Activated naive CD4-positive, alpha-beta T cell treated with anti-CD3 and anti-CD28 coated beads, Interleukin-2, amount 50 U/mL, for 72 hours (primary cell): ENCODE results near the gene NEUROD4. TPM values are rescaled to one million over a fixed set of nuclear protein-coding genes. Genes with fewer than 3 reads are reported as not detected.

Source experiments
- ATAC-seq, 2 donors: fragments of 150-1000 bp; cut with Tn5 transposase; 2 replicates each; pipeline ENCODE4 v1.10.0; 2021; ENCODE audit warnings: mild to moderate bottlenecking in 2 of 2, moderate library complexity in 2 of 2
- DNase-seq, 2 donors: peaks; one replicate each; pipeline ENCODE4 v3.0.0; 2021 to 2022; ENCODE audit warnings: low spot score in 2 of 2
- H3K27ac Mint-ChIP-seq, 2 donors: one replicate each; pipeline ENCODE4 v1.8.0; 2022; ENCODE audit warnings: mild to moderate bottlenecking in 2 of 2, mixed read lengths in 2 of 2
- H3K36me3 Mint-ChIP-seq, 2 donors: one replicate each; pipeline ENCODE4 v1.8.0; 2022; ENCODE audit warnings: mixed read lengths in 2 of 2
- H3K9me3 Mint-ChIP-seq, 2 donors: one replicate each; pipeline ENCODE4 v1.8.0; 2022; ENCODE audit warnings: mixed read lengths in 2 of 2
- total RNA-seq, 2 donors: library from RNA; stranded (reverse); gene quantifications; one replicate each; pipeline ENCODE4 v1.2.3, GENCODE V29; 2022

Gene NEUROD4
- total RNA-seq, 2 donors from 2014 or later: not detected

DNA sequence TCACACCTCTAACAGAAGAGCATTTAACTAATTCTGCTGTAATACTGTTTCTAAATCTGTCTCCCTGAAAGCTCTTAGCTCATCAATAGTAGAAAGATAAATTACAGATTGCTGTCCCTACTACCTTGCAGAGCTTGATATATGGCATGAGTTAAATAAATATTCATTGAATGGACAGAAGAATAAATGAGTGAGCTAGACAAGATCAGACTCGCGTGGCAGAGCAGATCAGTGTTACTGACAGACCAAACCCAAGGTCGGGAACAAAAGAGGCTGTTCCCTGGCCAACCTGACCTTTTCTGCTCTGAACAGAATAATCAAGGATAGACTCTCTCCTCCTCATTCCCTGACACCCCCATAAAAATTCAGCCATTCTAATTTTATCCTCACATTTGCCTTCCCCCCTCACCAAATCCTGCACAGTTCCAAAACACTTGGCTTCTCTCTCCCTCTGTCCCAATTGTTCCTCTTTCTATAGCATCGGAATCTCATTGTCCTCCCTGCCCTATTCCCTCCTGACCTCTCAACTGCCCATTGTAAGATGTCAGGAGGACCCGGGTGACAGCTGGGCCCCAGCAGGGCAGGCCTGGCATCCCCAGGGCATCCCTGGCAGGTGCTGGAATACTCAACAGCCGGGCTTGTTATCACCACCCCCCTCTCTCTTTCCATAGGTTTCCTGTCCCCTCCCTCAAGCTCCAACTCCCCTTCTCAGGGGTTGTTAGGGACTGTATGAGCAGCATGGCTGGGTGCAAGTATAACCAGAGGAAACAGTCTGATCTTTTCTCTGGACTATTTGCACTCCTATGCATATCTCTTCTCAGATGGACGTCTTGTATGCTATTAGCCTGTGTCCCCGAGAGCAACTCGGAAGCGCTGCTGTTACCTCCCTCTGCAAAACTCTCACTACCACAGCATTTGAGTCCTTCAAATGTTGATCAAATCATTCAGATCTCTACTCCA lies 19.9 kb downstream of the NEUROD4 start:
- no peak for DNase-seq
- no peaks in the 10 kb centered on the region for H3K9me3 Mint-ChIP-seq
- no peak for ATAC-seq
- H3K27ac Mint-ChIP-seq: no peak overlapping the region
- H3K36me3 Mint-ChIP-seq: no peaks in the 10 kb centered on the region

- ATAC-seq: no peak
- no peaks in the 10 kb centered on the region for H3K9me3 Mint-ChIP-seq
- no peak overlapping the region for H3K27ac Mint-ChIP-seq
- no peaks in the 10 kb centered on the region for H3K36me3 Mint-ChIP-seq
- no peak for DNase-seq
Measured at GRCh38 chr12:55041345-55042055, 21.7 kb downstream of the NEUROD4 start.

- no peaks in the 10 kb centered on the region for H3K9me3 Mint-ChIP-seq
- DNase-seq: no peak
- H3K27ac Mint-ChIP-seq: no peak overlapping the region
- H3K36me3 Mint-ChIP-seq: no peaks in the 10 kb centered on the region
- no peak for ATAC-seq
Measured at GRCh38 chr12:55043542-55043941, 23.8 kb downstream of the NEUROD4 start.

- H3K9me3 Mint-ChIP-seq: no peaks in the 10 kb centered on the region
- H3K36me3 Mint-ChIP-seq: no peaks in the 10 kb centered on the region
- DNase-seq (no peak), ATAC-seq (no peak)
- no peak overlapping the region for H3K27ac Mint-ChIP-seq
Measured at GRCh38 chr12:55044135-55044534, 24.4 kb downstream of the NEUROD4 start.

DNA sequence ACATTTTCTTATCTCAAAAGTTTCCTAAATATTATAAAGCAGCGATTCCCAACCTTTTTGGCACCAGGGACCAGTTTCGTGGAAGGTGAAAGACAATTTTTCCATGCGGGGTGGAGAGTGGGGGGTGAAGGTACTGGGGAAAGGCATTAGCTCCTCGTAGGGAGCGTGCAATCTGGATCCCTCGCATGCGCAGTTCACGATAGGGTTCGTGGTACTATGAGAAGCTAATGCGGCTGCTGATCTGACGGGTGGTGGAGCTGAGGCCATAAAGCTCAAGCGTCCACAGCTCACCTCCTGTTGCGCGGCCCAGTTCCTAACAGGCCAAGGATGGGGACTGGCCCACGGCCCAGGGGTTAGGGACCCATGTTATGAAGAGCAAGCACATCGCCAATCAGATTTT lies 29.9 kb downstream of the NEUROD4 start:
- DNase-seq: no peak
- no peak for ATAC-seq
- H3K36me3 Mint-ChIP-seq: no peaks in the 10 kb centered on the region

DNA sequence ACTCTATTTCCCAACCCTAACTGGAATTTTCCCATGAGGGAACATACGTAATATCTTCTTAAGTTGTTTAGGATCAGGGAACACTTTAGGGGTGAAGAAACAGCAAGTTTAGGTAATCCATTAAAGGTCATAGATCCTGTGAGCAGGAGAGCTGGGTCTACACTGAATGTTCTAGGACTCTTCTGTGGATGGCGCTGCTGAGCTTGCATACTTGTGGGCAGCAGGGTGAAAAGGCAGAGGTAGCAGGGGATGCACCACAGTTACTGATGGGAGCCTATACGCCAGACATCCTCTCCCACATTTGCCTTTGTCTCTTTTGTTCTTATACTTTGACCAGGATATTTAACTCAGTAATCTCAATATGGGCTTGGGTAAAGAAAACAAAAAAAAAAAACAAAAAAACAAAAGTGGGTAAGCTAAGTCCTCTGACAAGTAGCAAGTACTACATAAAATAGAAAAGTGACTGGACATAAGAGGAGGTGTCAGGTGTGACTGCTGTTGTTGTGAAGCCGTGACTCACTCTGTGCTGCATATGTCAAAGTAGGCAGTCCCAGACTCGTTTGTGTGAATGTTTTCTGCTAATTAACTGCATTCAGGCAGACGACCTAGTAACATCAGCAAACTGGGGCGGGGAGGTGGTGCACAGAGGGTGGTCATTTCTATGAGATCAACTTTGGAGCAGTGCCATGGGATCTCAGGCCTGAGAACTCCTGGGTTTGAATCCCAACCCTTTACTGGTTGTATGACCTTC lies 31.6 kb downstream of the NEUROD4 start:
- ATAC-seq: no peak
- Mint-ChIP-seq H3K36me3 (no peaks in the 10 kb centered on the region), H3K27ac (no peak overlapping the region), H3K9me3 (no peaks in the 10 kb centered on the region)
- DNase-seq: no peak

More for the DNA sequence above, 29.9 kb downstream of the NEUROD4 start:
- no peak overlapping the region for H3K27ac Mint-ChIP-seq
- no peaks in the 10 kb centered on the region for H3K9me3 Mint-ChIP-seq

DNA sequence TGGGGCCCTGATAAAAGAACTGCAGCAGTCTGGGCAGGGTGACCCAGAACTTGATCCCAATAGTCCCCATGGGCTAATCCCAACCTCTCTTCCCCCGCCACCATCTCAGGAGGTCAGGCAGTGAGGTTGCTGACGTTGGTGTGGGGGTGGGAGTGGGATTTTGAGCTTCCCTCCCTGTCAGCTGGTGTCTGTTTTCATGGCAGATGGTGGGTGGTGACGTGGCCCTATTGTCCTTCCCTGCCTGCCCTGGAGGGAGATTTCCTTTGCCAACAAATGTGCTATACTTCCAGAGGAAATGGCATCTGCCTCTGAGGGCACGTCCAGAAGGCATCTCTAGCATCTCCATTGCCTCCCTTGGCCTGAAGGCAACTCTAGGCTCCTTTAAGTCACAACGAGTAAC lies 37.7 kb downstream of the NEUROD4 start:
- ATAC-seq (no peak), DNase-seq (no peak)
- H3K36me3 Mint-ChIP-seq: no peaks in the 10 kb centered on the region

GRCh38 chr12:55058082-55058481 lies 38.3 kb downstream of the NEUROD4 start:
- ATAC-seq (no peak), DNase-seq (no peak)
- no peaks in the 10 kb centered on the region for H3K36me3 Mint-ChIP-seq
- no peaks in the 10 kb centered on the region for H3K9me3 Mint-ChIP-seq
- no peak overlapping the region for H3K27ac Mint-ChIP-seq

More for the DNA sequence above, 37.7 kb downstream of the NEUROD4 start:
- Mint-ChIP-seq H3K27ac (no peak overlapping the region), H3K9me3 (no peaks in the 10 kb centered on the region)

- Mint-ChIP-seq H3K9me3 (no peaks in the 10 kb centered on the region), H3K36me3 (no peaks in the 10 kb centered on the region), H3K27ac (no peak overlapping the region)
- ATAC-seq: no peak
- no peak for DNase-seq
Measured at GRCh38 chr12:55058776-55059175, 39.0 kb downstream of the NEUROD4 start.

DNA sequence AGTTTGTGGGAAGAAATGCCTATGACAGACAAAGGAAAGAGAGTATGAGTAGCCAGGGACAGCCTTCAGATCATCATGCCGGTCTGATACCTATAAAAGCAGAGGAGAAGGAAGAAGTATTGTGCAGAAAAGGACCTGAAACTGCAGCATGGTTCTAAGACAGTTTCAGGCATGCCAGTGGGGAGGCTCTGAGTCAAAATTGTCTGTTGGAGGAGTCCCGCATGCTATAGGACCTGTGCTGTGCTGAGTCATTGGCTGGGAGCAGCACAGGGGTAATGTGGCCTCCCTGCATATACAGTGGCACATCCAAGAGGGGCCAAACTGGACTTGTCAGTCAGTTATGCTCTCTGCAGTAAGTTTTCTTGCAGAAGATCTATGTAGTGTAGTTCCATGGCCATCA lies 40.7 kb downstream of the NEUROD4 start:
- ATAC-seq (peak; percentile 98 to 100), DNase-seq (peak in 1 of 2 donors; percentile 35)
- Mint-ChIP-seq H3K36me3 (no peaks in the 10 kb centered on the region), H3K27ac (no peak overlapping the region), H3K9me3 (no peaks in the 10 kb centered on the region)

GRCh38 chr12:55061024-55061423 lies 41.2 kb downstream of the NEUROD4 start:
- DNase-seq (no peak), ATAC-seq (no peak)
- H3K9me3 Mint-ChIP-seq: no peaks in the 10 kb centered on the region
- H3K36me3 Mint-ChIP-seq: no peaks in the 10 kb centered on the region
- no peak overlapping the region for H3K27ac Mint-ChIP-seq

GRCh38 chr12:55063291-55063690 lies 43.5 kb downstream of the NEUROD4 start:
- H3K9me3 Mint-ChIP-seq: no peaks in the 10 kb centered on the region
- ATAC-seq: no peak
- DNase-seq: no peak
- no peaks in the 10 kb centered on the region for H3K36me3 Mint-ChIP-seq
- no peak overlapping the region for H3K27ac Mint-ChIP-seq

GRCh38 chr12:55065535-55065934 lies 45.8 kb downstream of the NEUROD4 start:
- no peak for DNase-seq
- Mint-ChIP-seq H3K36me3 (no peaks in the 10 kb centered on the region), H3K9me3 (no peaks in the 10 kb centered on the region), H3K27ac (no peak overlapping the region)
- no peak for ATAC-seq

- no peaks in the 10 kb centered on the region for H3K36me3 Mint-ChIP-seq
- H3K27ac Mint-ChIP-seq: no peak overlapping the region
- no peaks in the 10 kb centered on the region for H3K9me3 Mint-ChIP-seq
- no peak for DNase-seq
- ATAC-seq: no peak
Measured at GRCh38 chr12:55067701-55068100, 47.9 kb downstream of the NEUROD4 start.

GRCh38 chr12:55068416-55069010 lies 48.7 kb downstream of the NEUROD4 start:
- DNase-seq: peak in 1 of 2 donors; percentile 14
- peak; percentile 67 to 77 for ATAC-seq
- Mint-ChIP-seq H3K36me3 (no peaks in the 10 kb centered on the region), H3K9me3 (no peaks in the 10 kb centered on the region), H3K27ac (no peak overlapping the region)

GRCh38 chr12:55072083-55072482 lies 52.3 kb downstream of the NEUROD4 start:
- Mint-ChIP-seq H3K9me3 (no peaks in the 10 kb centered on the region), H3K36me3 (no peaks in the 10 kb centered on the region), H3K27ac (no peak overlapping the region)
- DNase-seq (peak; percentile 69 to 77), ATAC-seq (peak; percentile 85 to 88)
